Natural killer cell (primary cell): Measurements from ENCODE around the gene CTNNAL1. TPM values are rescaled to one million over a fixed set of nuclear protein-coding genes. Genes with fewer than 3 reads are reported as not detected.

Source experiments
- ATAC-seq, 3 donors: fragments of 150-1000 bp in 2 of 3; fragments of 200-7000 bp in 1 of 3; cut with Tn5 transposase; 1 replicate in 1 of 3; 2 replicates in 2 of 3; pipeline ENCODE4 v1.10.0; 2021; ENCODE audit warnings: mild to moderate bottlenecking in 2 of 3, moderate library complexity in 2 of 3
- DNase-seq, 2 donors: peaks; one replicate each; pipeline versions ENCODE4 v3.0.0 to v3.0.0-alpha.2; 2013 to 2021; ENCODE audit warnings: mixed read lengths in 1 of 2
- H3K27ac ChIP-seq: one replicate; pipeline ENCODE4 v1.5.1; 2013; ENCODE audit warnings: mild to moderate bottlenecking, low read length
- H3K27me3 ChIP-seq: one replicate; pipeline ENCODE4 v1.6.1; 2013; ENCODE audit warnings: low read length; ENCODE audit not compliant: control insufficient read depth, insufficient read depth
- H3K36me3 ChIP-seq: one replicate; pipeline ENCODE4 v1.6.1; 2013; ENCODE audit warnings: low read length; ENCODE audit not compliant: control insufficient read depth, insufficient read depth
- H3K4me1 ChIP-seq: one replicate; pipeline ENCODE4 v1.6.1; 2013; ENCODE audit warnings: low read length; ENCODE audit not compliant: control insufficient read depth, insufficient read depth
- H3K4me3 ChIP-seq: one replicate; pipeline ENCODE4 v1.5.1; 2013; ENCODE audit warnings: low read length
- H3K9me3 ChIP-seq: one replicate; pipeline ENCODE4 v1.6.1; 2013; ENCODE audit warnings: low read length; ENCODE audit not compliant: control insufficient read depth, insufficient read depth
- H3K27ac Mint-ChIP-seq, 2 donors: one replicate each; pipeline ENCODE4 v1.8.0; 2022; ENCODE audit warnings: mild to moderate bottlenecking in 2 of 2, mixed read lengths in 2 of 2, moderate library complexity in 1 of 2
- H3K27me3 Mint-ChIP-seq, 2 donors: one replicate each; pipeline ENCODE4 v1.8.0; 2022; ENCODE audit warnings: low read depth in 2 of 2, mixed read lengths in 2 of 2
- H3K36me3 Mint-ChIP-seq: one replicate; pipeline ENCODE4 v1.8.0; 2022; ENCODE audit warnings: mixed read lengths
- H3K4me1 Mint-ChIP-seq, 2 donors: one replicate each; pipeline ENCODE4 v1.8.0; 2022; ENCODE audit warnings: mixed read lengths in 2 of 2
- H3K4me3 Mint-ChIP-seq: one replicate; pipeline ENCODE4 v1.8.0; 2022; ENCODE audit warnings: mild to moderate bottlenecking, moderate library complexity, mixed read lengths
- H3K9me3 Mint-ChIP-seq, 2 donors: one replicate each; pipeline ENCODE4 v1.8.0; 2022; ENCODE audit warnings: mixed read lengths in 2 of 2
- WGBS: methylation state at CpG from one replicate; pipeline ENCODE4 v1.1.7; 2013; ENCODE audit warnings: missing lambda C conversion rate; ENCODE audit not compliant: insufficient coverage; 5-methylcytosine and 5-hydroxymethylcytosine counted together
- intact Hi-C: fragments of 100-400 bp; cut with micrococcal nuclease; formaldehyde crosslinking; loops from one replicate; pipeline ENCODE4 v1.14.2; 2022
- total RNA-seq, 4 donors: library from RNA; stranded (reverse); fragments of 120-200 nt in 1 of 4; gene quantifications; one replicate each; pipeline versions ENCODE4 v1.2.3 to v1.2.4, GENCODE V29; 2013 to 2022
- TF ChIP-seq, protein P1 (sequence below): fragments of 200-600 bp; IDR thresholded peaks from one replicate; pipeline ENCODE4 v1.8.0; 2022; ENCODE audit warnings: antibody characterized with exemption

The CTNNAL1 gene
- total RNA-seq, 3 donors from 2014 or later (not counting 1 experiment from before 2014, with no cell fraction given): 2.6 to 7.6 (median 2.7) TPM

GRCh38 chr9:109016132-109016531 is 2.8 kb upstream of the CTNNAL1 start:
- H3K27ac Mint-ChIP-seq: peak overlapping the region in 1 of 2 donors; percentile 16
- TF ChIP-seq, protein P1, sequence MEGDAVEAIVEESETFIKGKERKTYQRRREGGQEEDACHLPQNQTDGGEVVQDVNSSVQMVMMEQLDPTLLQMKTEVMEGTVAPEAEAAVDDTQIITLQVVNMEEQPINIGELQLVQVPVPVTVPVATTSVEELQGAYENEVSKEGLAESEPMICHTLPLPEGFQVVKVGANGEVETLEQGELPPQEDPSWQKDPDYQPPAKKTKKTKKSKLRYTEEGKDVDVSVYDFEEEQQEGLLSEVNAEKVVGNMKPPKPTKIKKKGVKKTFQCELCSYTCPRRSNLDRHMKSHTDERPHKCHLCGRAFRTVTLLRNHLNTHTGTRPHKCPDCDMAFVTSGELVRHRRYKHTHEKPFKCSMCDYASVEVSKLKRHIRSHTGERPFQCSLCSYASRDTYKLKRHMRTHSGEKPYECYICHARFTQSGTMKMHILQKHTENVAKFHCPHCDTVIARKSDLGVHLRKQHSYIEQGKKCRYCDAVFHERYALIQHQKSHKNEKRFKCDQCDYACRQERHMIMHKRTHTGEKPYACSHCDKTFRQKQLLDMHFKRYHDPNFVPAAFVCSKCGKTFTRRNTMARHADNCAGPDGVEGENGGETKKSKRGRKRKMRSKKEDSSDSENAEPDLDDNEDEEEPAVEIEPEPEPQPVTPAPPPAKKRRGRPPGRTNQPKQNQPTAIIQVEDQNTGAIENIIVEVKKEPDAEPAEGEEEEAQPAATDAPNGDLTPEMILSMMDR: no peak
- intact Hi-C loops: no loop called here
- Histone ChIP-seq H3K9me3 (no peaks in the 10 kb centered on the region), H3K4me1 (peaks cover 15% of the 10 kb centered on the region), H3K4me3 (no peak overlapping the region), H3K27me3 (no peaks in the 10 kb centered on the region), H3K36me3 (peaks cover 11% of the 10 kb centered on the region), H3K27ac (no peak overlapping the region)
- no CpG with 5 or more reads among the region's 1 CpG for WGBS
- H3K36me3 Mint-ChIP-seq: peaks cover 9% of the 10 kb centered on the region
- H3K4me1 Mint-ChIP-seq: peaks cover 15 to 24% of the 10 kb centered on the region in 2 donors
- DNase-seq: no peak
- H3K4me3 Mint-ChIP-seq: no peak overlapping the region
- no peak for ATAC-seq
- H3K9me3 Mint-ChIP-seq: no peaks in the 10 kb centered on the region
- peaks cover 0 to 7% of the 10 kb centered on the region in 2 donors for H3K27me3 Mint-ChIP-seq

- WGBS: 83% methylated on average over 7 of the region's 7 CpGs
- Histone ChIP-seq H3K27ac (no peak overlapping the region), H3K4me1 (peaks cover 15% of the 10 kb centered on the region), H3K9me3 (no peaks in the 10 kb centered on the region), H3K4me3 (no peak overlapping the region), H3K36me3 (peaks cover 6% of the 10 kb centered on the region), H3K27me3 (no peaks in the 10 kb centered on the region)
- Mint-ChIP-seq H3K4me3 (peak overlapping the region; percentile 59), H3K4me1 (peaks cover 24 to 29% of the 10 kb centered on the region in 2 donors), H3K9me3 (no peaks in the 10 kb centered on the region), H3K36me3 (peaks cover 7% of the 10 kb centered on the region), H3K27me3 (peaks cover 0 to 7% of the 10 kb centered on the region in 2 donors), H3K27ac (peak overlapping the region; percentile 84 to 90)
- ATAC-seq: no peak
- TF ChIP-seq, protein P1: no peak
- peak in 1 of 2 donors; percentile 34 for DNase-seq
- intact Hi-C loops: no loop called here
These were observed 1.4 kb upstream of the CTNNAL1 start for GRCh38 chr9:109014608-109015280.

GRCh38 chr9:109013679-109014607 is 644 bp upstream of the CTNNAL1 start:
- peaks cover 1% of the 10 kb centered on the region for H3K36me3 ChIP-seq
- H3K9me3 ChIP-seq: no peaks in the 10 kb centered on the region
- peak in 1 of 2 donors; percentile 36 for DNase-seq
- H3K27me3 ChIP-seq: no peaks in the 10 kb centered on the region
- H3K4me1 ChIP-seq: peaks cover 15% of the 10 kb centered on the region
- TF ChIP-seq, protein P1: no peak
- peak overlapping the region; percentile 50 for H3K27ac ChIP-seq
- peak overlapping the region; percentile 12 for H3K4me3 ChIP-seq
- WGBS: 44% methylated on average over 16 of the region's 19 CpGs
- Mint-ChIP-seq H3K36me3 (no peaks in the 10 kb centered on the region), H3K4me1 (peaks cover 24 to 29% of the 10 kb centered on the region in 2 donors), H3K27me3 (peaks cover 0 to 7% of the 10 kb centered on the region in 2 donors), H3K4me3 (peak overlapping the region; percentile 86), H3K27ac (peak overlapping the region; percentile 84 to 90), H3K9me3 (no peaks in the 10 kb centered on the region)
- intact Hi-C loops: loop anchor here (1.0 to 2.0 kb wide), 2 partner anchors 79 to 105 kb away; partner anchors contain the start of genes ABITRAM, ELP1 and TMEM245
- no peak for ATAC-seq
